OCI-LY1 (cell line): ENCODE results near the gene SHC1.

Source experiments
- EZH2 ChIP-seq: fragments of 200-600 bp; sonication (generic), shearing (Covaris generic); IDR thresholded peaks from 2 replicates; pipeline ENCODE4 v1.8.0; 2017; ENCODE audit warnings: borderline replicate concordance, mixed run types, mild to moderate bottlenecking, antibody characterized with exemption, low read length, moderate library complexity, mixed read lengths
- TF ChIP-seq, protein P1 (sequence below): fragments of 200-600 bp; sonication (generic), shearing (Covaris generic); IDR thresholded peaks from 2 replicates; pipeline ENCODE4 v1.5.1; 2017; ENCODE audit warnings: mild to moderate bottlenecking, antibody characterized with exemption, low read length, moderate library complexity, mixed read lengths

DNA sequence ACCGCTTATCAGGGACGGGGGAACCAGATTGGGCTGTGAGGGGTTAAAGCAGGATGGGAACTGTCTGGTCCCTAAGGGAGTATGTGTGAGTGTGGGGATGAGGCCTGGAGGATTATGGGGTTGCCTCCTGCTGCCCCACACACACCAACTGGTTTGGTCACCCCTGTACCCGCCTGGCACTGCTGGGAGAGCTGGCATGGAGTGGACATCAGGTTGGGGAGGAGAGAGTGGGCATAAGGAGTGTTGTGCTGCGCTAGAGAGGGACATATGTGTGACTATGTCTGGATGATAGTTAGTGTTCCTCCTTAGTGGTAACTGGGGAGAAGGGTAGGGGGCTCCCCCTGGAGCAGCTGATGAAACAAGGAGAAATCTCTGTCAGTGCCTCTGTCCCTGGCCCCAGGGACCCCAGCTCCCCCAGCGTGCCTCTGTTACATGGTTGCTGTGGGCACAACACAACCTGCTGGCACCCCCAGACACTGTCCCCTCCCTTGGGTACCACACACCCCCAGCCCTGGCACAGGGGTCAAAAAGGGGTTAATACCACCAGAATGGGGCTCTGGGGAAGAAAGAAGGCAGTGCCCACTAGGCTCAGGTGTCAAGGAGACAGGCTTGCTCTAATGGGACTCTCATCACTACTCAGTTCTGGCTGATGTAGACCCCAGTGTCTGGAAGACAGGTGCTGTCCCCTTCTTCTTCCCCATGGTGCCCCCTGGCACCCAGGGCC lies 34.0 kb upstream of the SHC1 start:
- TF ChIP-seq, protein P1, sequence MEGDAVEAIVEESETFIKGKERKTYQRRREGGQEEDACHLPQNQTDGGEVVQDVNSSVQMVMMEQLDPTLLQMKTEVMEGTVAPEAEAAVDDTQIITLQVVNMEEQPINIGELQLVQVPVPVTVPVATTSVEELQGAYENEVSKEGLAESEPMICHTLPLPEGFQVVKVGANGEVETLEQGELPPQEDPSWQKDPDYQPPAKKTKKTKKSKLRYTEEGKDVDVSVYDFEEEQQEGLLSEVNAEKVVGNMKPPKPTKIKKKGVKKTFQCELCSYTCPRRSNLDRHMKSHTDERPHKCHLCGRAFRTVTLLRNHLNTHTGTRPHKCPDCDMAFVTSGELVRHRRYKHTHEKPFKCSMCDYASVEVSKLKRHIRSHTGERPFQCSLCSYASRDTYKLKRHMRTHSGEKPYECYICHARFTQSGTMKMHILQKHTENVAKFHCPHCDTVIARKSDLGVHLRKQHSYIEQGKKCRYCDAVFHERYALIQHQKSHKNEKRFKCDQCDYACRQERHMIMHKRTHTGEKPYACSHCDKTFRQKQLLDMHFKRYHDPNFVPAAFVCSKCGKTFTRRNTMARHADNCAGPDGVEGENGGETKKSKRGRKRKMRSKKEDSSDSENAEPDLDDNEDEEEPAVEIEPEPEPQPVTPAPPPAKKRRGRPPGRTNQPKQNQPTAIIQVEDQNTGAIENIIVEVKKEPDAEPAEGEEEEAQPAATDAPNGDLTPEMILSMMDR, result no peak
- TF ChIP-seq EZH2, result no peak
